Mucosa of descending colon (tissue), 3 donors: ENCODE results near the gene ARID1B. TPM values are rescaled to one million over a fixed set of nuclear protein-coding genes. Genes with fewer than 3 reads are reported as not detected.
A peak's percentile ranks its signal among the peaks of the same experiment; 100 is the strongest.

Experiments
- ATAC-seq: fragments of 200-7000 bp; cut with Tn5 transposase; one replicate; pipeline ENCODE4 v1.9.1; 2020; ENCODE audit warnings: mild to moderate bottlenecking, moderate library complexity
- DNase-seq, 3 donors: peaks; one replicate each; pipeline ENCODE4 v3.0.0-alpha.2; 2020
- H3K36me3 ChIP-seq: fragments of 200-600 bp; one replicate; pipeline ENCODE4 v1.8.0; 2021; ENCODE audit warnings: low read depth, mild to moderate bottlenecking
- H3K4me1 ChIP-seq: fragments of 200-600 bp; one replicate; pipeline ENCODE4 v1.8.0; 2021; ENCODE audit warnings: low read depth, mild to moderate bottlenecking
- H3K4me3 ChIP-seq: fragments of 200-600 bp; one replicate; pipeline ENCODE4 v1.8.0; 2021; ENCODE audit warnings: mild to moderate bottlenecking
- H3K9me3 ChIP-seq: fragments of 200-600 bp; one replicate; pipeline ENCODE4 v1.8.0; 2021; ENCODE audit warnings: mild to moderate bottlenecking
- CTCF ChIP-seq: fragments of 200-600 bp; IDR thresholded peaks from one replicate; pipeline ENCODE4 v1.8.0; 2022; ENCODE audit warnings: antibody characterized with exemption, mild to moderate bottlenecking
- intact Hi-C, 2 donors: fragments of 100-400 bp; cut with DNase I in 1 of 2; cut with micrococcal nuclease in 1 of 2; formaldehyde crosslinking; loops; one replicate each; pipeline versions ENCODE4 v1.11.0 to v1.11.1; 2022; cut with DNase I, micrococcal nuclease
- total RNA-seq, 3 donors: library from RNA; stranded (reverse); fragmentation: NEBNext Ultra II Directional in 2 of 3; extraction: Animal tissue kit (Norgen Biotek cat#: 25700) in 2 of 3; gene quantifications; one replicate each; pipeline versions ENCODE4 v1.2.1 to v1.2.4, GENCODE V29; 2021 to 2023
- donor health status: DM: no; HTN: no; CAD: no; lungs with moderate emphysema.
- donor health status: DM: no; HTN: no; CAD: no.
- donor health status: DM: no; HTN: yes; CAD: no.

ARID1B gene
- total RNA-seq, 3 donors from 2014 or later, result 71.8 to 102 (median 101) TPM

- ATAC-seq (no peak), DNase-seq (no peak)
- Histone ChIP-seq H3K9me3 (no peaks in the 10 kb centered on the region), H3K4me3 (no peak overlapping the region), H3K36me3 (no peaks in the 10 kb centered on the region), H3K4me1 (no peaks in the 10 kb centered on the region)
- intact Hi-C loops, result no loop called here
- no peak for TF ChIP-seq CTCF
Observed at GRCh38 chr6:157155804-157156203, 378.6 kb downstream of the ARID1B start.

GRCh38 chr6:157157258-157157657 lies 380.1 kb downstream of the ARID1B start:
- no peaks in the 10 kb centered on the region for H3K4me1 ChIP-seq
- H3K36me3 ChIP-seq, result no peaks in the 10 kb centered on the region
- H3K9me3 ChIP-seq, result no peaks in the 10 kb centered on the region
- no peak for TF ChIP-seq CTCF
- DNase-seq (no peak), ATAC-seq (peak; percentile 16)
- H3K4me3 ChIP-seq, result no peak overlapping the region
- intact Hi-C loops, result no loop called here

- intact Hi-C loops, result no loop called here
- Histone ChIP-seq H3K9me3 (no peaks in the 10 kb centered on the region), H3K4me1 (no peaks in the 10 kb centered on the region), H3K36me3 (no peaks in the 10 kb centered on the region), H3K4me3 (no peak overlapping the region)
- DNase-seq (no peak), ATAC-seq (no peak)
- TF ChIP-seq CTCF, result no peak
Observed at GRCh38 chr6:157158456-157158855, 381.3 kb downstream of the ARID1B start.

DNA sequence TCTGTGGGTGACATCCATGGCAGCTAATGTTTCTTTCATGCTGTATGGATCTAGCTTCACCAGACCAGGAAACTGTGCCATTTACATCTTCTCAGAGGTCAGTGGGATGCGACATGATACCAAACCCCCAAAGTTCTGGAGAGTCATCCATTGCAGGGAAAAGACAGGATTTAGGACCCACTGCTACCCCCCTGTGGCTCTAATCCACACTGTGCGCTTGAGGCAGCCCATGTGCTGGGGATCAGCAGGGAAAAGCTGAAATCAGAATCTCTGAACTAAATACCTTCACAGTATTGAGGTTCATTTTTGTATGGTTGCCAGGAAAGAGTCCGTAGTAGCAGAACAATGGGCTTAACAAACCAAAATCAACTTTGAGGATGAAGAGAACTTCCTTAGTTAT lies 381.7 kb downstream of the ARID1B start:
- Histone ChIP-seq H3K4me1 (no peaks in the 10 kb centered on the region), H3K36me3 (no peaks in the 10 kb centered on the region), H3K4me3 (no peak overlapping the region), H3K9me3 (no peaks in the 10 kb centered on the region)
- no peak for TF ChIP-seq CTCF
- intact Hi-C loops, result no loop called here
- DNase-seq, result no peak
- no peak for ATAC-seq

- no peak for TF ChIP-seq CTCF
- no peaks in the 10 kb centered on the region for H3K4me1 ChIP-seq
- no peak for DNase-seq
- intact Hi-C loops, result no loop called here
- H3K36me3 ChIP-seq, result no peaks in the 10 kb centered on the region
- H3K9me3 ChIP-seq, result no peaks in the 10 kb centered on the region
- H3K4me3 ChIP-seq, result no peak overlapping the region
- ATAC-seq, result no peak
Observed at GRCh38 chr6:157159348-157159747, 382.2 kb downstream of the ARID1B start.

DNA sequence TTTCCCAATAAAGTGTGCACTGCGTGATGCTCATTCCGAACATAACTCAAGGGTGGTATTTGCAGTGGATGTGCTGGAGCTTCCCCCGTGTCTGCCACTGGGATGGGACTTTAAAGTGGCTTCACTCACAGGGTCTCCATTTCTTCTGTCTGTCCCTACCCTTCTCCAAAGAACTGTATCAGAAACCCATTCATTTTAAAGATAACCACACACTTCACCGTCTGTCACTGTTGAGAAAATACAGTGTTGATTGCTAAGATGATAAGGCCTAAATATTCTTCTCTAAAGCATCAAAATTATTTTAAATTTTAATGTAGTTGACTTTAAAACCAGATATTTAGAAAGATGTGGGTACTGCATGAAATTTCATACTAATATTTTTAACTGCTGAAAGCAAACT lies 384.7 kb downstream of the ARID1B start:
- Histone ChIP-seq H3K9me3 (no peaks in the 10 kb centered on the region), H3K4me1 (no peaks in the 10 kb centered on the region), H3K4me3 (no peak overlapping the region), H3K36me3 (no peaks in the 10 kb centered on the region)
- ATAC-seq, result no peak
- TF ChIP-seq CTCF, result no peak
- DNase-seq, result no peak
- intact Hi-C loops, result no loop called here
